ENCODE measurements around the gene KSR2.
A peak's percentile ranks its signal among the peaks of the same experiment; 100 is the strongest.

The KSR2 gene

DNA sequence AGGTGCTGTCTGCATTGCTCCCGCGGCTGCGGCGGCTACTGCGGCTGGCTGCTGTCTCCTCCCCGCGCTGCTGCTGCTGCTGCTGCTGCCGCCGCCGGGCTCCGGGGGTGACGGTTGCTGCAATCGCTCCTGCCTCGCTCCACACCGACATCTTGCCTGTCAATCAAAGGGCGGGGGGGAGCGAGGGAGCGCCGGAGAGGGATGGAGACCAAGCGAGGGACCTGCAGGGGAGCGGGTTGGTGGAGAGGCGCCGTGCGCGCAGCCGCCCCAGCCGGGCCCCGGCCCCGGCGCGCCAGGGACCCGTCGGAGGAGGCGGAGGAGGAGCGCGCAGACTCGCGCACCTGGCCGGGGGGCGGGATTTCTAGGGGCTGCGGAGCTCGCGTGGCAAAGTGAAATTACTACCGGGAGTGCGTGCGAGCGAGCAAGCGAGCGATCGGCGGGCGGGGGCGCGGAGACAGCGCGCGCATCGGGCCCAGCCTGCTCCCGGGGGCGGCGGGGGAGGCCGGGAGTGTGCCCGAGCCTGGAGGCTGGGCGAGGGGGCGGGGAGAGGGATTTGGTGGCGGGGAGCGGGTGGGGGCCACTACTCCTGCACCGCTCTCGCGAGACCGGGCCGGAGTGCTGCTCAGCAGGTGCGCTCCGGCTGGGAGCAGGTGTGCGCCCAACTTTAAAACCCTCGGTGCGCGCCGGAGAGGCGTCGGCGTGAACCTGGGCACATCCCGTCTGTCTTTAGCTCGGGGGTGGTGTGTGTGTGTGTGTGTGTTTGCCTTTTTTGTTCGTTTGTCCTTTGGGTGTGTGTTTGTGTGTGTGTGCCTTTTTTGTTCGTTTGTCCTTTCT lies at the start of gene KSR2:
KSR2 (minus strand) TSS at position 165 of the 834 bp plus-strand sequence. CDS start 735 bp downstream, outside the sequence.
- Histone ChIP-seq H3K79me2 (no peaks in the 10 kb centered on the region), H3K36me3 (ENCODE audit: control insufficient read depth, insufficient read depth, low read length) (no peaks in the 10 kb centered on the region), H2AFZ (peak within 1 kb of the TSS; percentile 79), H3K9me3 (ENCODE audit: control insufficient read depth, low read length) (no peaks in the 10 kb centered on the region), H3K27ac (peak within 1 kb of the TSS; percentile 85), H3K9ac (peak within 1 kb of the TSS; percentile 44), H3K27me3 (ENCODE audit: control insufficient read depth, insufficient read depth, low read length) (no peaks in the 10 kb centered on the region), H3K4me1 (no peaks in the 10 kb centered on the region), H3K4me3 (ENCODE audit: low read depth, low read length) (peak within 1 kb of the TSS; percentile 61), H3K4me2 (ENCODE audit: low read length) (peak within 1 kb of the TSS; percentile 80)
- TF ChIP-seq, protein P1, sequence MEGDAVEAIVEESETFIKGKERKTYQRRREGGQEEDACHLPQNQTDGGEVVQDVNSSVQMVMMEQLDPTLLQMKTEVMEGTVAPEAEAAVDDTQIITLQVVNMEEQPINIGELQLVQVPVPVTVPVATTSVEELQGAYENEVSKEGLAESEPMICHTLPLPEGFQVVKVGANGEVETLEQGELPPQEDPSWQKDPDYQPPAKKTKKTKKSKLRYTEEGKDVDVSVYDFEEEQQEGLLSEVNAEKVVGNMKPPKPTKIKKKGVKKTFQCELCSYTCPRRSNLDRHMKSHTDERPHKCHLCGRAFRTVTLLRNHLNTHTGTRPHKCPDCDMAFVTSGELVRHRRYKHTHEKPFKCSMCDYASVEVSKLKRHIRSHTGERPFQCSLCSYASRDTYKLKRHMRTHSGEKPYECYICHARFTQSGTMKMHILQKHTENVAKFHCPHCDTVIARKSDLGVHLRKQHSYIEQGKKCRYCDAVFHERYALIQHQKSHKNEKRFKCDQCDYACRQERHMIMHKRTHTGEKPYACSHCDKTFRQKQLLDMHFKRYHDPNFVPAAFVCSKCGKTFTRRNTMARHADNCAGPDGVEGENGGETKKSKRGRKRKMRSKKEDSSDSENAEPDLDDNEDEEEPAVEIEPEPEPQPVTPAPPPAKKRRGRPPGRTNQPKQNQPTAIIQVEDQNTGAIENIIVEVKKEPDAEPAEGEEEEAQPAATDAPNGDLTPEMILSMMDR (IDR thresholded peaks at IDR 0.05), result no peak

DNA sequence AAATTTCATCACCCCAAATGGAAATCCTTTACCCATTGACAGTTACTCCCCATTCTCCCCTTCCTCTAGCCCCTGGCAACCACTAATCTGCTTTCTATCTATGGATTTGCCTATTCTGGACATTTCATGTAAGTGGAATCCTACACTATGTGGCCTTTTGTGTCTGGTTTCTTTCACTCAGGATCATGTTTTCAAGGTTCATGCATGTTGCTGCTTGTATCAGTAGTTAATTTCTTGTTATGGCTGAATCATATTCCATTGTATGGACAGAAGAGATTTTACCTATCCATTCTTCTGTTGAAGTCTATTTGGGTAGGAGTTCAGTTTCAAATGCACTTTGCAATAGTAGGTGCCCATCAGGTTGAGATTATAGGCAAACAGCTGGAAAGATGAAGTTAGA lies 49.1 kb upstream of the KSR2 start:
- no peak overlapping the region for H3K4me2 ChIP-seq (ENCODE audit: low read length)
- peaks cover 3% of the 10 kb centered on the region for H3K4me1 ChIP-seq
- no peaks in the 10 kb centered on the region for H3K79me2 ChIP-seq
- no peaks in the 10 kb centered on the region for H3K9me3 ChIP-seq (ENCODE audit: control insufficient read depth, low read length)
- TF ChIP-seq, protein P1 (IDR thresholded peaks at IDR 0.05), result no peak
- H3K4me3 ChIP-seq (ENCODE audit: low read depth, low read length), result no peak overlapping the region
- H2AFZ ChIP-seq, result no peak overlapping the region
- no peaks in the 10 kb centered on the region for H3K36me3 ChIP-seq (ENCODE audit: control insufficient read depth, insufficient read depth, low read length)
- H3K9ac ChIP-seq, result no peak overlapping the region
- no peaks in the 10 kb centered on the region for H3K27me3 ChIP-seq (ENCODE audit: control insufficient read depth, insufficient read depth, low read length)
- no peak overlapping the region for H3K27ac ChIP-seq

DNA sequence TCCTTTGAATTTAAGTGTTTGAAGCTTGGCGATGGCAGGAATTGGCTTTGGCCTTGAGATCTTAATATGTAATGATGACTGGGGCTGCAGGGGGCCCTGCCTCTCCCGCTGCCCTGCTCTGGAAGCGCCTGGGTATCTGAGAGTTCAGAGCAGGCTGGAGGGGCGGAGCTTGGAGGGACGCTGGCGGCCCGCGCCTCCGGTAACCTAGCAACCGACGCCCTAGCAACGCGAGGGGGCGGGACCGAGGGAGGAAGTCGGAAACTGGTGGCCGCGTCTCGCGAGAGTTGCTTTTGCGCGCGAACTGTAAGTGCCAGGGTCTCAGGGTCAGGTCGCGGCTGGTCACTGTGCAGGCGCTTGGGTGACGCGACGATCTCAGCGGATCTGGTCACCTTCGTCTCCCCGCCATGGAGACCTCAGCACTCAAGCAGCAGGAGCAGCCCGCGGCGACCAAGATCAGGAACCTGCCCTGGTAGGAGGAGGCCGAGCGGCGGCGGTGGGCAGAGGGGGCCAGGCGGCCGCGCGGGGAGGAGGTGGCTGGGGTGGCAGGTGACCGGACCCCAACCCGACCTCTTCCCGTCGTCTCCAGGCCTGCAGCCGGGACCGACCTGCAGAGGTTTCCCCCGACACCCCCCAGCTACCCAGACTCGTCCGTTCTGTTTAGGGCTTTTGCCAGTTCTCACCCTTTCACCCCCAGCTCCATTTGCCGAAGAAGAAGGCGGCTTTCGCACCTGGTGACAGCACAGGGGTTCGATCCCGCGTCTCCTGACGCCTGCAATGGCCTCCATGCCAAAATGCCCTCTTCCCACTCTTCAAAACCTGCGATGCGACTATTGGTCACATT lies 47.9 kb upstream of the KSR2 start, which contains the start of gene RFC5:
RFC5 (plus strand) TSS at position 280 of the 841 bp plus-strand sequence; CDS start at position 405, 125 bp downstream.
- Histone ChIP-seq H3K4me2 (ENCODE audit: low read length) (peak within 1 kb of the TSS; percentile 76), H3K36me3 (ENCODE audit: control insufficient read depth, insufficient read depth, low read length) (no peaks in the 10 kb centered on the region), H3K4me1 (peaks cover 3% of the 10 kb centered on the region), H3K9me3 (ENCODE audit: control insufficient read depth, low read length) (no peaks in the 10 kb centered on the region), H3K27me3 (ENCODE audit: control insufficient read depth, insufficient read depth, low read length) (no peaks in the 10 kb centered on the region), H2AFZ (peak within 1 kb of the TSS; percentile 86), H3K9ac (no peak within 1 kb of the TSS), H3K4me3 (ENCODE audit: low read depth, low read length) (peak within 1 kb of the TSS; percentile 96), H3K27ac (no peak within 1 kb of the TSS), H3K79me2 (no peaks in the 10 kb centered on the region)
- TF ChIP-seq, protein P1 (IDR thresholded peaks at IDR 0.05), result no peak

DNA sequence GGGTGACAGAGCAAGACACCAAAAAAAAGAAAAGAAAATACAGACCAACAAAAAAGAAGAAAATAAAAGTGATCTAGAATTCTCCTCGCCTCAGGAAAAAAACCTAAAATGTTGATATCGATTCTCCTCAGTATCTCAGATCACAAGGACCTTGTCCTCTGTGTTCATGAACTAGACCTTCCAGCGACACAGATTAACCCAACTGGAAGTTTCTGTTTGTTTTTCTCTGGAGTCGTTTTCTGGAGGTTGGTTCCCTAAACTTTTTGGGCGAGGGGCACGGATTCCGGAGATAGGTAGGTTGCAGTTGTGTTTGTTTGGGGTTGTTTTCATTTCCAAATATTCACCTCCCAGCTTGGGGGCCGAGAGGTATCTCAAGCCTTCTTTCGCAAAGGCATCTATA lies 47.2 kb upstream of the KSR2 start:
- no peak overlapping the region for H3K9ac ChIP-seq
- H3K36me3 ChIP-seq (ENCODE audit: control insufficient read depth, insufficient read depth, low read length), result no peaks in the 10 kb centered on the region
- H3K4me3 ChIP-seq (ENCODE audit: low read depth, low read length), result peak overlapping the region; percentile 96
- no peaks in the 10 kb centered on the region for H3K79me2 ChIP-seq
- H3K27ac ChIP-seq, result no peak overlapping the region
- H3K27me3 ChIP-seq (ENCODE audit: control insufficient read depth, insufficient read depth, low read length), result no peaks in the 10 kb centered on the region
- peak overlapping the region; percentile 76 for H3K4me2 ChIP-seq (ENCODE audit: low read length)
- no peaks in the 10 kb centered on the region for H3K9me3 ChIP-seq (ENCODE audit: control insufficient read depth, low read length)
- peaks cover 3% of the 10 kb centered on the region for H3K4me1 ChIP-seq
- peak overlapping the region; percentile 86 for H2AFZ ChIP-seq
- TF ChIP-seq, protein P1 (IDR thresholded peaks at IDR 0.05), result no peak

All from parathyroid adenoma (tissue), 2 donors.